Bladder microvascular endothelial cell (primary cell): ENCODE measurements around the gene PSORS1C1. TPM values are rescaled to one million over a fixed set of nuclear protein-coding genes. Genes with fewer than 3 reads are reported as not detected.

Experiments
- total RNA-seq: library from RNA; depleted of rRNA; stranded (reverse); fragments of >200 nt; gene quantifications from 2 replicates; pipeline ENCODE4 v1.2.3, GENCODE V29; 2014

Gene PSORS1C1, protein sequence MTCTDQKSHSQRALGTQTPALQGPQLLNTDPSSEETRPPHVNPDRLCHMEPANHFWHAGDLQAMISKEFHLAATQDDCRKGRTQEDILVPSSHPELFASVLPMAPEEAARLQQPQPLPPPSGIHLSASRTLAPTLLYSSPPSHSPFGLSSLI
- total RNA-seq: 5.7 and 8.1 TPM in 2 replicates

DNA sequence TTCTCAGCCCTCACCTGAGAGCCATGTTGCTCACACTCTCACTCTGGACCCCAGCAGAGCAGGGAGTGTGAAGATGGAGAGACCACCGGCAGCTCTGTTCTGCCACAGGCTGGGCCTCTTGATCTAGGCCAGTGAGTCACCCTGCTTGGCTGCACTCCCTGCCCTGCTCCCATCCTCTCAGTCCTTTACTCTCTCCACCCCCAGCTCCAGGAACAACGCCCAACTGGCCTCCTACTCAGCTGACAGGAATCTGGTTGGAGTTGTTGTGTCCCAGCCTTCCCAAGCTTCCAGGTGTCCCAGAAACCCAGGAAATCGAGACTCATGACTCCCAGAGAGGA, at the start of gene PSORS1C1:
Gene PSORS1C1 (plus strand): TSS at position 260 of the 338 bp plus-strand sequence. CDS start 14,833 bp downstream, outside the sequence.

DNA sequence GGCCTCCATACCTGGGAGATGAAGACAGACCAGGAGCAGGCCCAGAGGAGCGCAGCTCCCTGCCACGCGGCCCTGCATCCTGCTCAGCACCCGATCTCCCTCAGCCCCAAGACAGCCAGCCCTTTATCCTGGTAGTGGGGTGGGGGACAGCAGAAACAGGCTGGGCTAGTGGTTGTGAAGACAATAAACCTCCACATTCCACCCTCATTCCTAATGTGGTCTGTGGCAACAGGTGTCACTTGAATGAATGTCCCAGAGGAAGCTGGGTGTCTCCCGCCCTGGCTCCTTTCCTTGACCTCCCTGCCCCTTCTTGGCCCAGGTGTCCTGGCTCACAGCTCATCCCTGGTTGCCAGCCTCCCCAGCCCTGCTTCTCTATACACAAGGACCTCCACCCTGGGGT, 2.1 kb upstream of the PSORS1C1 start, which contains the start of gene C6orf15:
Gene C6orf15 (minus strand): TSS at position 98 of the 400 bp plus-strand sequence. CDS start 20 bp downstream, at position 78.

DNA sequence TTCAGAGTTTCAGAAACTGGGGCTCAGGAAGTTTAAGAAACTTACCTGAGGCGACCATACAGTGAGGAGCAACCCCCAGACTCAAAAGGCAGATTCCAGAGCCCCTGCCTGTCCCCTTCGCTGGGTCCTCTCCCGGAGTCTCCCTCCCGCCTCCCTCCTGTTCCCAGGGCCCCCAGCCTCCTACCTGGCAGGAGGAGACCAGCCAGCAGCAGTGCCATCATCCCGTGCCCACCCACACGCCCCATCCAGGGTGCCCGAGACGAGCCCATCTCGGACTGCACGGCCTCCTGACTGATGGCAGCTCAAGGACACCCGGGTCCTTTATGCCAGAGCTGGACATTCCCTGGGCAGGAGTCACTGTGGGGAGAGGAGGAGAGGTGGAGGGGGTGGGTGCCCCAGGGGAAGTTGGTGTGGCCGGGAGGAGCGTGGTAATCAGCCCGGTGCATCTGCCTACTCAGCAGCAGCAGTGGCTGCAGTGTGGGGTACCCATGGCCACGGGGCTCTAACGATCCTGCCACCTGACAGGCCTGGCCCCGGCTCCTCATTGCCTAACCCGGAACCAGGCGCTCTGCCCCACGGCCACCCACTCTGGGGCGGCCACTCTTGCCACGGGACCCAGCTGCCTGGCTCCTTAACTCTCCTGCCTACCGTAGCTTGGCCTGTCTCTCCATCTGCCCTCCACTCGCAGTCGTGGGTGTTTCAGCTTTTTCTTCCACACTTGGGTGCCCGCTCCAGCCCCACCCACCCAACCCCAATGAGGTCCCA, 5.7 kb downstream of the PSORS1C1 start, which contains the start of gene CDSN:
Gene CDSN (minus strand): TSS at position 296 of the 765 bp plus-strand sequence. CDS start 27 bp downstream, at position 269.

DNA sequence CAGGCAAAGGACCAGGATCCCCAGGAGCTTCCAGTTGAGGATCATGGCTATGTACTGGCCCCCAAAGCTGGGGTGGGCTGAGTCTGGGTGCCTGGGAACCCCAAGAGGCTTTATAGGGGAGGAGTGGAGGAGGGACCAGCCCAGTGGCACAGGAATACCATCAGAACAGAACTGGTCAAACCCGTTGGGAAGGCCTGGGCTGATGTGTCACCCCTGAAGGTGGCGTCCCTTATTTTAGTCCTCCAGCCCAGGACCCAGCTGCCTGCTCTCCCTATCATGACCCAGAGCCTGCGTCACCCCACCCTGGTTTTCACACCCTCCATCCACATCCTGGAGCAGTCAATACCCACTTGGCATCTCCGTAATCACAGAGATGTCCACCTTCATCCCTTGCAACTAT, 24.4 kb downstream of the PSORS1C1 start, which contains the start of gene PSORS1C2:
Gene PSORS1C2 (minus strand): TSS at position 85 of the 400 bp plus-strand sequence. CDS start 40 bp downstream, at position 45.

DNA sequence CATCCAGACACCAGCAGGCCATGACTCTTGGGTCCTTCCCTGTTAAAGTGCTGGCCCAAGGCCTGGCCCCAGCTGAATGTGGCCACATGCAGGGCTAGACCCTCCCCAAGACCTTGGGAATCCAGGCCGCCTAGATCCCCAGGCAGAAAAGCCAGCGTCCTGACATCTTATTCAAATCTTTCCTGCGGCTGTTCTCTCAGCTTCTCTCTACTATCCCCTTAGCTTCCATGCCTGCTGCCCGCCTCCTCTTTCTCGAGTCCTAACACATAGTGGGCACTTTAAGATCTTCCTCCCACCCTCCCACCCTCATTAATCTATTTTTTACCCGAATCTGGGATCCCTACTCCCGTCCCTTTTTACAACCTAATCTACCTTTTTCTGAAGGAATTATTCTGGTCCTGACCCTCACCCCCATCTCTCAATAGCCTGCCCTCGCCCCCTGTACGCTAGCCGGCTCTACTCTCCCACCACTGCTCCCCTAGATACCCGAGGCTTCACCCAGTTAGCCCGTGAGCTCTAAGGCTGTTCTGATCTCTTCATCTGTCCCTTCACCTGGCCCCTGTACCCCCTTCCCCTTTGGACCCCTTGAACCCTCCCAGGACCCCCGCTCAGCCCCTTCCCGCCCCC, 43.0 kb downstream of the PSORS1C1 start, which contains the start of gene CCHCR1:
Gene CCHCR1 (minus strand): TSS at position 290 of the 627 bp plus-strand sequence. CDS start 202 bp downstream, at position 88.

DNA sequence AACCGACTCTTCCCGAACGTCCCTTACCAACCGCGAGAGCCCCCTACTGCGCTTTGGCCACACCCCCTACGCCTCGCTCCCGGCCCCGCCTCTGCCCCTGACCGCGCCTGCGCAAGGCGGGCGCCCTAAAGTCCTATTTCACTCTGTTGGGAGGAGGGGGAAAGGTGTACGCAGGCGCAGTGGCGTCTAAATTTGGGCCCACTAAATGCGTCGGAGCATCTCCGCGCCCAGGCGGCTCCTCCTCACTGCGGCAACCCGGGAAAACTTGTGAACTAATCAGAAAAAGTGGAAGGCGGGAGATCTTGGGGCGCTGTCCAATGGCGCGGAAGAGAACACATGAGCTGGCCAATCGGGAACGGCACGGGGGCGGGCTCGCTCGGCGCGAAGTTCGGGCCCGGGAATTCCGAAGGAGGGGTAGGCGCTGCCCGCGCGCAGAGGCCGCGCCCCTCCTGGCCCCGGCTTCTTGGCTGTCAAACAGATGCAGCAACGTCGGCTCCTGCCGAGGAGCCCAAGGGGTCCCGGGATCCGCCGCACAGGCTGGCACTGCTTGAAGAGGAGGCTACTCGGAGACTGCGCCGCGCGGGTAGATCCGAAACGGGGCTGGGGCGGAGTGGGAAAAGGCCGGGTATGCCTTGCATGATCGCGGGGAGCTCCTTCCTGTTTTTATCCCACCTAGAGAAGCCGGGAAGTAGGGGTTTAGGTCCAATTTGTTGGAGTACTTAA, 43.7 kb downstream of the PSORS1C1 start, which contains the start of gene TCF19:
Gene TCF19 (plus strand): TSS at position 450 of the 723 bp plus-strand sequence. CDS start 881 bp downstream, outside the sequence.

DNA sequence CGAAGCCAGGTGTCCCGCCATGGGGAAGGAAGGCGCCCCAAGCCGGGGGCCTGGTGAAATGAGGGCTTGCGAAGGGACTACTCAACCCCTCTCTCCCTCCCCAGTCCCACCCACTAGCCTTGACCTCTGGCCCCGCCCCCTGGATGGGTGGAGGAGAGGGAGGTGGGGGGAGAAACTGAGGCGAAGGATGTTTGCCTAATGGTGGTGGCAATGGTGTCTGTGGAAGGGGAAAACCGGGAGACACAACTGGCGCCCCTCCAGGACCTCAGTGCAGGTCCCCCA, 55.9 kb downstream of the PSORS1C1 start, which contains the start of gene POU5F1:
Gene POU5F1 (minus strand): TSS at position 83 of the 282 bp plus-strand sequence. CDS start 62 bp downstream, at position 21.

Other genes starting within 250 kb of the PSORS1C1 start
- gene DDR1, start 230.3 kb upstream of the PSORS1C1 start, total RNA-seq: 2.6 and 18.4 TPM in 2 replicates
- 7.6 and 21.7 TPM in 2 replicates for gene GTF2H4, start 206.6 kb upstream of the PSORS1C1 start, total RNA-seq
- 11.8 and 23.8 TPM in 2 replicates for gene VARS2, start 200.6 kb upstream of the PSORS1C1 start, total RNA-seq
- 0.16 TPM in 1 of 2 replicates, not detected in the other for gene SFTA2, start 182.6 kb upstream of the PSORS1C1 start, total RNA-seq
- not detected in 2 replicates for gene MUCL3, start 173.8 kb upstream of the PSORS1C1 start, total RNA-seq
- gene MUC21, start 131.1 kb upstream of the PSORS1C1 start, total RNA-seq: not detected in 2 replicates
- gene MUC22, start 104.3 kb upstream of the PSORS1C1 start, total RNA-seq: not detected in 2 replicates
- gene C6orf15, start 2.2 kb upstream of the PSORS1C1 start, total RNA-seq: not detected in 2 replicates
- gene CDSN, start 5.6 kb downstream of the PSORS1C1 start, total RNA-seq: 0.06 TPM in 1 of 2 replicates, not detected in the other
- gene PSORS1C2, start 24.3 kb downstream of the PSORS1C1 start, total RNA-seq: not detected in 2 replicates
- gene CCHCR1, start 43.0 kb downstream of the PSORS1C1 start, total RNA-seq: 15.7 and 16.2 TPM in 2 replicates
- 16.6 and 30.6 TPM in 2 replicates for gene TCF19, start 43.8 kb downstream of the PSORS1C1 start, total RNA-seq
- gene POU5F1, start 55.9 kb downstream of the PSORS1C1 start, total RNA-seq: 0.19 and 0.32 TPM in 2 replicates
- gene HLA-C, start 157.3 kb downstream of the PSORS1C1 start, total RNA-seq: 339 and 577 TPM in 2 replicates
- gene HLA-B, start 242.4 kb downstream of the PSORS1C1 start, total RNA-seq: 1,116 and 1,298 TPM in 2 replicates